IgD-negative memory B cell (primary cell): ENCODE data around the gene TJAP1. TPM values are rescaled to one million over a fixed set of nuclear protein-coding genes. Genes with fewer than 3 reads are reported as not detected.

Source experiments
- H3K27ac Mint-ChIP-seq, 3 donors: one replicate each; pipeline ENCODE4 v1.8.0; 2020 to 2022; ENCODE audit warnings: mild to moderate bottlenecking in 3 of 3, mixed read lengths in 3 of 3, moderate library complexity in 1 of 3
- H3K27me3 Mint-ChIP-seq: one replicate; pipeline ENCODE4 v1.8.0; 2021; ENCODE audit warnings: mixed read lengths
- H3K36me3 Mint-ChIP-seq: one replicate; pipeline ENCODE4 v1.8.0; 2020; ENCODE audit warnings: mild to moderate bottlenecking, mixed read lengths
- H3K4me1 Mint-ChIP-seq, 3 donors: one replicate each; pipeline ENCODE4 v1.8.0; 2020 to 2022; ENCODE audit warnings: mixed read lengths in 3 of 3, mild to moderate bottlenecking in 1 of 3
- H3K4me3 Mint-ChIP-seq, 4 donors: one replicate each; pipeline ENCODE4 v1.8.0; 2020 to 2022; ENCODE audit warnings: mild to moderate bottlenecking in 4 of 4, mixed read lengths in 4 of 4, moderate library complexity in 3 of 4
- H3K9me3 Mint-ChIP-seq, 3 donors: one replicate each; pipeline ENCODE4 v1.8.0; 2020 to 2021; ENCODE audit warnings: mixed read lengths in 3 of 3, mild to moderate bottlenecking in 1 of 3
- polyA plus RNA-seq: library from polyadenylated mRNA; unstranded; fragments of 300-500 nt; fragmentation: Illumina TruSeq; gene quantifications from one replicate; pipeline ENCODE4 v1.2.3, GENCODE V29; 2021

TJAP1 gene
- polyA plus RNA-seq, 1 donor from 2014 or later: 9.2 TPM

DNA sequence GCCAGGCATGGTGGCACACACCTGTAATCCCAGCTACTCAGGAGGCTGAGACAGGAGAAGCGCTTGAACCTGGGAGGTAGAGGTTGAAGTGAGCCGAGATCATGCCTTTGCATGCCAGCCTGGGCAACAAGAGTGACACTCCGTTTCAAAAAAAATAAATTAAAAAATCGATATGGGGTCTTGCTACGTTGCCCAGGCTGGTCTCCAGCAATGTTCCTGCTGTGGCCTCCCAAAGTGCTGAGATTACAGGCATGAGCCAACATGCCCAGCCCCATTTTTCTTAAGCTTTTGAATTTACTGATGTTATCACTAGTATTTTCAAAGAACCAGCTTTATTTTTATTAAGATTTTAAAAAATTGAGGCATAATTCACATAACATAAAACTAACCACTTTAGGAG lies 63.1 kb downstream of the TJAP1 start:
- H3K4me3 Mint-ChIP-seq: no peak overlapping the region
- H3K27ac Mint-ChIP-seq: no peak overlapping the region
- H3K36me3 Mint-ChIP-seq: peaks cover 10% of the 10 kb centered on the region
- H3K27me3 Mint-ChIP-seq: no peaks in the 10 kb centered on the region
- H3K9me3 Mint-ChIP-seq: no peaks in the 10 kb centered on the region
- H3K4me1 Mint-ChIP-seq: peaks cover 0 to 4% (median 2%) of the 10 kb centered on the region in 3 donors

DNA sequence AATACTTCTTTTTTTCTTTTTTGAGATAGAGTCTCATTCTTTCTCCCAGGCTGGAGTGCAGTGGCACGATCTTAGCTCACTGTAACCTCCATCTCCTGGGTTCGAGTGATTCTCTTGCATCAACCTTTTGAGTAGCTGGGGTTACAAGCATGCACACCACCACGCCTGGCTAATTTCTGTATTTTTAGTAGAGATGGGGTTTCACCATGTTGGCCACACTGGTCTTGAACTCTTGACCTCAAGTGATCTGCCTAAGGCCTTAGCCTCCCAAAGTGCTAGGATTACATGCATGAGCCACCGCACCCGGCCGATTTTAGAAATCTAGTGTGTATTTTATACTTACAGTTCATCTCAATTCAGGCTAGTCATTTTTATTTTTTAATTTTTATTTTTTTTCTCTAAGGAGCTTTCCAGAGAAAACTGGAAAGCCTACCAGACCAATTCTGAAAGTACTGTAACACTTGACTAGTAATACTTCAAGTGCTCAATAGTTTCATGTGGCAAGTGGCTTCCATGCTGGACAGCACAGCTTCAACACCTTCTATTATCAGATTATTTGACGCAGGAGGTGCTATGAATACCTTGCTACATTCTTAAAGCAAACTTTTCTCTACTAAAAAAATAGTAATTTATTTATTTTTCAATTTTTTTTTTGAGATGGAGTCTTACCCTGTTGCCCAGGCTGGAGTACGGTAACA lies 64.6 kb downstream of the TJAP1 start:
- Mint-ChIP-seq H3K4me1 (peaks cover 0 to 4% (median 2%) of the 10 kb centered on the region in 3 donors), H3K27me3 (no peaks in the 10 kb centered on the region), H3K27ac (no peak overlapping the region), H3K36me3 (peaks cover 8% of the 10 kb centered on the region), H3K9me3 (no peaks in the 10 kb centered on the region), H3K4me3 (no peak overlapping the region)

DNA sequence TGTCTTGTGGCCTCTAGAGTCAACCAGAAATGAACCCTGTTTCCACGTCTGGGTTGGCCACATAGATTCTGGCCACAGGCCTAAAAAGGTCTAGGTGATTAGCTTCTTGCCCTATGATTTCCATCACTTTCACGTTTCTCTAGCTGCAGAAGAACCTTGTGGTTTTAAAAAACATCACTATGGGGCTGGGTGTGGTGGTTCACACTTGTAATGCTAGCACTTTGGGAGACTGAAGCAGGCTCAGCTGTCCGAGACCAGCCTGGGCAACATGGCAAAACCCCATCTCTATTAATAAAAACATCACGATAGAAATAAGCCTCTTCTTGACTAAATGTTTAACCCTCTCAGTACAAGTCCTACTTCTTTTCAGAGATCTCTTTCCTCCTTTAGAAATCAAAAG lies 67.1 kb downstream of the TJAP1 start:
- no peak overlapping the region for H3K27ac Mint-ChIP-seq
- peaks cover 0 to 4% (median 2%) of the 10 kb centered on the region in 3 donors for H3K4me1 Mint-ChIP-seq
- H3K9me3 Mint-ChIP-seq: no peaks in the 10 kb centered on the region
- H3K4me3 Mint-ChIP-seq: no peak overlapping the region
- H3K36me3 Mint-ChIP-seq: peaks cover 3% of the 10 kb centered on the region
- no peaks in the 10 kb centered on the region for H3K27me3 Mint-ChIP-seq

DNA sequence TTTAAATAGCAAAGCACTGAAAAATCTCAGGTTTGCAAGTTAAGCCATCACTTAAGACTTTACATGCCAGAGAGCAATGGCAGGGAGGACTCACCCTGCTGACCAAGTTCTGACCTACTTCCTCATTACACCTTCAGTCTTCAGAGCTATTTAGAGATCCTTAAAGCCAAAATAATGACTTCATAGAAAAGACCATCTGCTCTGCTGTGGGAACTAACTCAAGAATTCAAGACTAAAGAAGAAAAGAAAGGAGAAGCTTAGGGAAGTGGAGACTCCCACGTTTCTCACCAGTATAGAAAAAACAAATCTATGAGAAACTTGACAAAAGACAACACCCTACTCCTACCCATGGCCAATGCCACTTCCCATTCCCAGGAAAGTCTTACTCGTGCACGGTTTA lies 69.9 kb downstream of the TJAP1 start:
- peaks cover 0 to 3% (median 2%) of the 10 kb centered on the region in 3 donors for H3K4me1 Mint-ChIP-seq
- H3K4me3 Mint-ChIP-seq: peak overlapping the region in 1 of 4 donors; percentile 4
- no peaks in the 10 kb centered on the region for H3K9me3 Mint-ChIP-seq
- H3K27ac Mint-ChIP-seq: peak overlapping the region in 1 of 3 donors; percentile 27
- H3K27me3 Mint-ChIP-seq: no peaks in the 10 kb centered on the region
- H3K36me3 Mint-ChIP-seq: peaks cover 3% of the 10 kb centered on the region

Other genes with a start within 250 kb of the TJAP1 start
- 125 TPM for gene DNPH1, start 248.1 kb upstream of the TJAP1 start, polyA plus RNA-seq
- gene TTBK1, start 234.1 kb upstream of the TJAP1 start, polyA plus RNA-seq: 0.04 TPM
- not detected for gene SLC22A7, start 179.3 kb upstream of the TJAP1 start, polyA plus RNA-seq
- gene CRIP3, start 168.7 kb upstream of the TJAP1 start, polyA plus RNA-seq: 2.9 TPM
- gene ZNF318, start 107.9 kb upstream of the TJAP1 start, polyA plus RNA-seq: 10.7 TPM
- gene ABCC10, start 50.0 kb upstream of the TJAP1 start, polyA plus RNA-seq: 13.4 TPM
- gene DLK2, start 22.0 kb upstream of the TJAP1 start, polyA plus RNA-seq: not detected
- not detected for gene LRRC73, start 32.8 kb downstream of the TJAP1 start, polyA plus RNA-seq
- gene YIPF3, start 39.4 kb downstream of the TJAP1 start, polyA plus RNA-seq: 87.2 TPM
- 19.6 TPM for gene POLR1C, start 39.5 kb downstream of the TJAP1 start, polyA plus RNA-seq
- gene XPO5, start 98.5 kb downstream of the TJAP1 start, polyA plus RNA-seq: 7.7 TPM
- gene POLH, start 98.6 kb downstream of the TJAP1 start, polyA plus RNA-seq: 30.6 TPM
- gene GTPBP2, start 151.7 kb downstream of the TJAP1 start, polyA plus RNA-seq: 5.5 TPM
- gene MAD2L1BP, start 158.3 kb downstream of the TJAP1 start, polyA plus RNA-seq: 23.3 TPM
- gene RSPH9, start 167.5 kb downstream of the TJAP1 start, polyA plus RNA-seq: 1.2 TPM
- 84.4 TPM for gene MRPS18A, start 210.2 kb downstream of the TJAP1 start, polyA plus RNA-seq